ENCODE measurements around the gene INSR.

GRCh38 chr19:7288131-7288530 is 6.1 kb downstream of the INSR start:
- TF ChIP-seq EZH2phosphoT487 (IDR thresholded peaks at IDR 0.05; ENCODE audit: insufficient read depth, low read depth) (no peak), EZH2 (IDR thresholded peaks at IDR 0.05; ENCODE audit: insufficient read depth, poor library complexity, severe bottlenecking) (no peak)
